GM19351 (cell line): ENCODE measurements around the gene CFAP61.

Source experiments
- ATAC-seq: cut with Tn5 transposase; IDR thresholded peaks from one replicate; pipeline ENCODE4 v1.9.1; 2021; ENCODE audit warnings: mild to moderate bottlenecking, moderate library complexity; ENCODE audit not compliant: unreplicated experiment

The CFAP61 gene

DNA sequence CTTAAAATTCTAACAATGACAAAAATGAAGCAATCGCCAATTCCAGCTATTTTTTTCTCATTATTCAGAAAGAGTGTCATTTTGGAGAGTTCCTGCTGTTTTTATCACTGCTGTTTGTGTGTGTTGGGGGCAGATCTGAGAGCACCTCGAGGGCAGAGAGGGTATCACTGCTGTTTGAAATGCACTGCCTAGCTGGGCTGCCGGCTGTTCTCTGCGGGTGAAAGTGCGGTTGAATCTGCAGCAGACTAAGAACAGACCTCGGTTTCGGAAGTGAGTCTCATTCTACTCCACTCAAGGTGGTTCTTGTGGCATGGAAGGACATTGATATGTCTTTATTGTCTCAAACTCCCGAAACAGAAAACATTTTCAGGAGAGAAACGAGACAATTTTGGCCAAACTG lies 333.9 kb downstream of the CFAP61 start:
- no peak for ATAC-seq

DNA sequence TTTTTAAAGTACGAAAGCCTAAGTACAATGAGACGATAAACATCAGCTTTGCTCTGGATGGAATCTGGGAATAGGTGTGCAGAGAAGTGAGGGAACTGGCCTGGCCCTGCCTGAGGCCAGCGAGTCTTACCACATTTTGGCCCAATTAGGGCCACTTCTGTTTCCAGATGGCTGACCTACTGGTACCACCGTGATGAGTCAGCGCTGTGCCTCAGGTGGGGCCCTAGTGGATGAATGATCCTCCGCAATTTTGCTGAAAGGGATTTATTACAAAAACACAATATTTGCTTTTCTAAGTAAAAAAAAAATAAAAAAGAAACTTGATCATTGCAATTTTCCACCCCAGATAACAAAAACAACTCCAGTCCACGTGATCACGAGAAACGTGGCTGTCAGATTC lies 338.1 kb downstream of the CFAP61 start:
- no peak for ATAC-seq

DNA sequence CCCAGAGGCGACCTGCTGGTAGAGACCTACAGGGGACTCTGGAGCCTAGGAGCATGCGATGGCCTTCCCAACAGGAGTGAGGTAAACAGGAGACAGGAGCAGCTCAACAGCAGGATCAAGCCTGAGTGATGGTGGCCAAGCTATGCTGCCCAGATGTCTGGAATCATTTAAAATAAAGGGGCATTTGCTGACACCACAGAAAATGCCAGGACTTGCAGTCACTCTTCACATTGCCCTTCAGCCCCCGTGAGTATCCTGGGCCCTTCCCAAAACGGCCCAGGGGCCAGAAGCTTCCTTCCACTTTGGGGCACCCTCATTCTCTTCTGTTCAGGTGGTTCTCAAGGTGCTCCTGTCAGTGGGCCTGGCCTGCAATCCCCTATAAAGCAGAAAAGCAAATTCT lies 338.8 kb downstream of the CFAP61 start:
- no peak for ATAC-seq

DNA sequence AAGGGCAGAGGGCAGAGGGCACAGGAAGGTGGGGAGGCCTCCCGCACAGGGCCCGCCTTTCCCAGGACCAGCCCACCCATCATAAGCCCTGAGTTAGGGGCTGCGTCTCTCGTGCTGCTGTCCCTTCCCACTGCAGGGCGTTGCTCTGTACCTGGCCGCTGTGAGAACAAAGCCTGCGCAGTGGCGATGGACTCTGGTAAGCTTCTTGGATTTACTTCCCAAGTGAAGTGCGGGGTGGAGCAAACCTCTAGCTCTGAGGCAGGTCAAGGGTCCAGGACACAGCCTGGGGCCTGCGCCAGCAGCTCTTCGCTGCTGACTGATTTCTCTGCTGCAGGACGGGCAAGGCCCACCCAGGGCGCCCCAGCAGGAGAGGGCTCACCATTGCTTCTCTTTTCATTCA lies 339.4 kb downstream of the CFAP61 start:
- ATAC-seq: no peak

DNA sequence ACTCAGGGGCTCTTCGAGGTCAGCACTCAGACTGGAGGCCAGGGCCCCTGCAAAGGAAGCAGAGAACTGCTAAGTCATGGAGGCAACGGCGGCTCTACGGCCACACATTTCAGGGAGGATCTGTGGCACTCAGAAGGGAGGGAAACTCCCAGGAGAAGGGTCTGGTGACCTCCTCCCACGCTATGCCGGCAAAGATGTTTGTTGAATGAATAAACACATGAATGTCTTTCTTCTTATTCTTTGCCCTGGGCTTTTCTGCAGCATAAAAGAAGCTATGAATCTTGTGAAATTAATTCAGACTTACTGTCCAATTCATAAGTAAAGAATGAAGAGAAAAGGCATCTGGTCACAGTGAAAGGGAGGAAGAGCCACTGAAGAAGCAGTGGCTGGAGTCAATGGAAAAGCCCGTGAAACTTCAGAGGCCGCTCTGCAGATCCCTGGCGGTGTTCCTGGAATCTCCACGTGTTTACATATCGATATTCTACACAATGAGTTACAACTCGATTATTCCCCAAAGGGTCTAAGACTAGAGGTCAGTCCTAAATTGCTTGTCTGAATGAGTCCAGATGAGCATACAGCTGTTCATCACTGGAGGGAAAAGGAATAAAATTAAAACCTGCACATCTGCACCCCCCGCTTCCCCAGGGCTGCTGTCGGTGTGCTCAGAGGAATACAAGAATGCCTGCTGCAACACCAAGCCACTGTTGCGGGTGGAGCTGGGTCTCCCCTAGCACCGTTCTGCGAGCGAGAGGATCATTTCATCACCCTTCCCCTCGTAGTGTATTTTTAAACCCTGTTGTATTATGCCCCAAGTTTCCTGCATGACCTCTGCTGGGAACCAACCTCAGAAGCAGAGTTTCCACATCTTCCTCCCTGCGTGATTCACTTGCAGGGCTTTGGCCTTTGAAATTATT lies 341.1 kb downstream of the CFAP61 start:
- ATAC-seq: no peak

DNA sequence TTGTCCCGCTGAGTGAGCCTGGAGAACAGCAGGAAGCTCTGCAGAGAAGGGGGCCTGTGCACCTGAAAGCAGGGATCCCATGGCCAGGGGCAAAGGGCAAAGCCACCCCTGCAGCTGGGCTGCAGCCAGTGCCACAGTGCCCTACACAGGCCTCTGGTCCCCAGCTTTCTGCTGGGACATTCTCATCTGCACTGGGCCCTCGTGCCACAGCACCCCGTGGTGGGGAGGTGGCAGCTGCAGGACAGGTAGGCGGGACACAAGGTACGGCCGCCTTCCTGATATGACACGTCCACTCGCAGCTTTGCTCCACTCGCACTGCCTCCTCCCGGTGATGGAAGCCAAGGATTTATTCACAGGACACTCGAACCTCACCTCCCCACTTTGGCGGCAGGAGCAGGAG lies 342.8 kb downstream of the CFAP61 start:
- ATAC-seq: no peak

DNA sequence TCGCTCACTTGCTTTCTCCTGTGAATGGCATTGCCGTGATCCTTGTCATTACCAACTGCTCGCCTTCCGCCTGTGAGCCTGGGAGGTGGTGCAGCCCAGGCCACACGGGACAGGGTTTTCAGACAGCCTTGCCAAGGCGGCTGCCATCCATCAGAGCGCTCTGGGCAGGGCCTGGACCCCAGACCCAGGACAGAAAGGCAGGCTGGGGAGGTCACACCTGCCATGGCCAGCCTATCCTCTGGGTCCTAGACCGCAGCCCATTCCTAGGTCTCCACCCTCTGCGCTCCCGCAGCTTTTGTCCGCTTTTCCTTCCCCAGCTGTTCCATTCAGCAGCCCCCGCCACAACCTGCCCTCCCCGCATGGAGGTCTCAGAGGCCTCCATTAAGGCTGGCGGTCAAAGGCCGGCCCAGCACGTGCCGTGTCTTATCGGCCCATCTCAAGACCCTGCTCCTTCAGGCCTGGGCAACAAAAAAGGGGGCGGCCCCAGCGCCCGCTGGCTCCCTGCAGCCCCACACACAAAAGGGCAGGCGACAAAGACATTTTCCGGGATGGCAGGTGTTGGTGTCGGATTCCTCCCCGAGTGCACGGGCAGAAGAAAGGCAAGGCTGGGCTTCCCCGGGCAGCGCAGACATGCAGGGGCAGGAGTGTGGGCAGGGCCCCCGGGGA lies 343.7 kb downstream of the CFAP61 start:
- no peak for ATAC-seq

DNA sequence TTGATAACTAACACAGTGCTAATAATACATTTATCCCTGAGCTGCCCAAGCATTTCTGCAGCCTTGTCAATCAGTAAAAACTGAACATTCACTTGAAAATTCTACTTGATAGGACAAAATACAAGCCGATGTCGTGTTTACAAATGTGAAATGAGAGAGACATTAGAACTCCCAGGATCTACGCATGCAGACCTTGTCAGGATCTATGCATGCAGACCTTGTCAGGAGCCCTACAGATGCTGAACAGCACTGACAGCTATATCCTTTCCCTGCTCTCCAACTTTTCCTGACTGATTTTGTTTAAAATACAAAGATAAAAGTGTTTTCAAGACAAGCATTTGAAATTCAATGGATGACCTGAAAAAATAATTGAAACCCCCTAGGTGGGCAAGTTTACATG lies 344.5 kb downstream of the CFAP61 start:
- no peak for ATAC-seq

DNA sequence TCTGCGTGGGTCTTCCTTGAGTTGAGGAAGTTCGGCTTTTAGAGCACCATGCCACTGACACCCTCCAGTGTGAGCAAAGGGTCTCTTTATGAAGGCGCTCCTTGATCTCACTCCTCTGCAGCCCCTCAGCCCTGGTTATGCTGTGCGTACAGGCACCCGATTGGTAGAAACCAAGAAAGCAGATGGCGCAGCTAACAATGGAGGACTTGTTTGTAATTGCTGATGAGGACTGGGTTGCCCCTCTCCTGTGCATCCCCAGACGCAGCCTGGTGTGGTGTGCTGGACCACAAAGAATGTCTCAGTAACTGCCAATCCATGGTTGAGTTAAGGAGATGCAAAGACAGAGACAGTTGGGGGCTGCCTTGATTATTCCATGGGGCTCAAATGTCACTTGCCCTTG lies 345.8 kb downstream of the CFAP61 start:
- no peak for ATAC-seq

DNA sequence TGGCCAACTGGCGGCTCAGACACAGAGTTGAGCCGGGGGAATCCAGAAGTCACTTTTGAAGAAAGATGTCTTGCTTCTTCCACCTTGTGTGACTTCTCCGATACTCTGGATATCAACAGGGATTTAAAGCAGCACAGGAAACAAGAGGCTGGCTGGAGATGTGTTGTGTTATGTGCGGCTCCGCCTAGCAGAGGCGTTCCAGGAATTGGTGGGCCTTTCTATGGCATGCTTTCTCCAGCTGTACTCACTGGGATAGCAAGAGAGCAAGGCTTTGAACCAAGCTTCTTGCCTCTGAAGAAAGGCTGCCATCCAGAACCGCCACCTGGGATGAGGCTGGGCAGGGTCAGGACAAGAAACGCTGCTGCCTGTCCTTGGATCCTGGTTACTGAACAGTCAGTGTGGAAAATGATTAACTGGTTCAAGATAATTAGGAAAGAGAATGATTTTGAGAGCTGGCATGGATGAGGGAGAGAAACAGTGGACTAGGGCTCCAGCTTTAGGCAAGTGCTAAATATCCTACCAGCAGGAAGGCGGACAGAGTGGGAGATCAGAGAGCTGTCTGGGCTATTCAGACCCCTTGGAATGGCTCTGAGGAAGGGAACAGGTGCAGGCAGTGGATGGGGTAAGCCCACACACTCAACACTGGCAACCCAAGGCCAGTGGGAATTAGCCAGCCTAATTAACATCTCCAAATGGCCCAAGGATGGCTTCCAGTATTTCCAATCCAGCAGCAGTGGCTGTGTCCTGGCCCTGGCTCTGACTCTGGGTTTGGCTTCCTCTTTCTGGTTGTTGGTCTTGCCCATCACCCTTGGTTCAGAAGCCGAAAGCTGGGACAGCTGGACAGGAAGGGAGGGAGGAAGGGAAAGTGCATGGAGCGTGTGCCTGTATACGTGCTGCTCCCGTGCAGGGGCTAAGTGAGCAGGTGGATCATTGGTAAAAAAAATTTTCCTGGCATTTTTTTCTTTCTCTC lies 347.5 kb downstream of the CFAP61 start:
- ATAC-seq: no peak

DNA sequence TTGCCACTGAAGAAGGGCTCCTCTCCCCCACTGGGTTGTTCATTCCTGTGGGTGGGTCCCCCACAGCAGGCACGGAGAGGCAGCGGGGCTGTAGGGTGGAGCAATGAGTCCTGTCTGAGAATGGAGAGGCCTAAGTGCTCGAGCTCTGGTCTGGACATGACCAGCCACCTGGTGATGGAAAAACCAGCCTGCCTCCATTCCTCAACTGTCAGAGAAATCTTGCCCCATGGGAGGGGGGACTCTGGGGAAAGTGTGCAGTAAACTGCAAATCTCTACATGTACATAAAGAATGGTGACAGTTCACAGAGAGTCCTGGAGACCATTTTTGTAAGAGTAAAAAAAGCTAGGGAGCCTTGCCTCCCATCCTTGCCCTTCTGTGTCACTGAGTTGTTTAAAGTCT lies 349.7 kb downstream of the CFAP61 start:
- no peak for ATAC-seq

DNA sequence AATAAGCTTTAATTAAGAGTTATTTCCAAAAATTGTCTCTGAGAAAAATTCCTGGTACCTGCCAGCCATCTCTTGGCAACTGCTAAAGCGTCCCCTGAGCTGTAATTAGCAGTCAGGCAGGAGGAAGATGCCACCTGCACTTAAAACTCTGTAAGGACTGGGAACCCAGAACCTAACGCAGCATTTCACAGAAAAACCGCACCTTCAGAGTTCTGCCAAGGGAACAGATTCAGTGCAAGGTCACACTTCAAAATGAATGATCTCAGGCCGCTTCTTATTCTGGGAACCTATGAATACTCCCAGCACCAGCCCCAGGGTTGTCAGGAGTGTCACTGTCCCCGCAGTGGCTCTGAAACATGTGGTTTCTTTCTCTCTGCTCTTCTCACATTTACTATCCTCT lies 352.3 kb downstream of the CFAP61 start:
- no peak for ATAC-seq

DNA sequence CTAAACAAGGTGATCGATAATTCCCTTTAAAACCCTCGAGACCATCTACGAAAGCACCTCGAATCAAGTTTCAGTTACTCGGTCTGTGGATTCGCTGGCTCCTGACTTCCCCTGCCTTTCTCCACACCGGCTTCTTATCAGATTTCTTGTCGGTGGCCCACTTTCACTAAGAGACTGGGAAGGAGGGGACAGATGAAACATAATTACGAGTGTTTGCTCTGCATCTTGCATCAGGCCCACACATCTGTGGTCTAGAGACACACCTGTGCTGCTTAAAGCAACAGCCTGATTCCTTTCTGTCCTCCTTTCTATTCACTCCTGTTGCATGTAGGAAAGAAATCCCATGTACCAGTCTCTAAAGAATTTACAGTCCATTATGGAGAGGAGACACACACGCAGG lies 353.3 kb downstream of the CFAP61 start:
- no peak for ATAC-seq

DNA sequence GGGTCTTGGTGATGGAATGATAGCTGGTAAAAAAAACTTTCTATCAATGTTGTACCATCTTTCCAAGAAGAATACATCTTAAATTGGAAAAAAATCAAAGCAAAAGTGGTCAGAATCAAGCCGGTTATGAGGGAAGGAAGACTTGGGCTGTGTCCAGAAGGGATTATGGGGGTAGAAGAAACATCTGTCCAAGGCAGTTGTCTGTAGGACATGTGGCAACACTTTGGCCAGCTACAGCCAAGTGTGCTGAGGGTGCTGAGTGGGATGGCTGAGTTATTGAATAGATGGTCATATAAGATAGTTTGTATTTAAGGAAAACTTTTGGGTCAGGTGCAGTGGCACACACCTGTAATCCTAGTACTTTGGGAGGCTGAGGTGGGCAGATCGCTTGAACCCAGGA lies 354.0 kb downstream of the CFAP61 start:
- no peak for ATAC-seq

DNA sequence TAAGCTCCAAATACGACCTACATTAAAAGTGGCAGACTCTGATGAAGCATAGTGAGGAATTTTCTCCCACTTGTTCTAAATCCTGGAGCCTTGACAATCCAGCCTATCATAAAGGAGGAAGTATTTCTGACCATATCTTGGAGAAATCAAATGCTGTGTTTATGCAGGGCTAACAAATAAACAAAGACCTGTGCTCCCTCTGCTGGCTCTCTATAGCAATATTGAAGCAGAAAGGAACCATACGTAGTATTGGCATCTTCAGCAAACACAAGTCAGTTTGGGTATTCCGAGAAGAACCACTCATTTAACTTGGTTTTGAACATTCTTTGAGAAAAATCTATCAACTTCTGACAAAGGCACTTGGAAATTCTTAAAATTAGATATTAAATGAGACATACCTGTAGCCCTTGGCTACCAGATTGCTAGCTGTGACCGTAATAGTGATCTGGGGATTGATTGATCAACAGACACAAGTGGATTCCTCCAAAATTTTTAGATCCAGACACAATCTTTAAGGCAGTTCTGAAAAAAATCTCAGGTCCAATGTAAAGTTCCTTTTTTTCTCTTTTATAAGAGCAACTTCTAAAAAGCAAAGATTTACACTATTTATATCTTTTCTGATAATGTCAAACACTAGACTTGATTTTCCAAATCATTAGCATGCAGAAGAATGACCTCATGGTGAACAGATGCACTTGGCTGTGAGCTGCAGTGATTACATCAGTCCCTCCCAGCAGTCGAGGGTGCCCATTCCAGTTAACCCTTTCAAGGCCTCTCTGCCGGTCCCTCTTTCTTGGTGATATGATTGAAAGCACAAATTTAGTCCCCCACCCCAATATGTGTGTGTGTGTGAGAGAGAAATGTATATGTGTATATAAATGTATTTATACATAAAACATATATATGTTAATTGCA lies 355.8 kb downstream of the CFAP61 start:
- no peak for ATAC-seq

DNA sequence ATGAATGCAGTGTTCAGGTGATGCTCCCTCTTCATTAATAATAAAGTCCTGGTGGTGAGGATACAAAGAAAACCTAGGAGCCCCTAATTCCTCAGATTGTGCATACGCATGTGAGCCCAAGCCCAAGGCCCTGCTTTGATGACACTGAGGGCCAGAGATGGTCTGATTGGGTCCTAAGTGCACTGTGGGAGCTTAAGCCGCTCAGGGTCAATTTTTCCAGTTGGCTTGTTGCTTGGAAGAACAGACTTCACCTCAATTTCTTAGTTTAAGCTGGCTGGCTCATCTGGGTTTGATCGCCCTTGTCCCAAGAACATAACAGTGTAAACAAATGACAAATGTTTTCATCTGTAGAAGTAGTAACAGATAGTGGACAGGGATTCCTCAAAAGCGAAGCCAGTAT lies 357.0 kb downstream of the CFAP61 start:
- no peak for ATAC-seq
